ENCODE data around the gene CHRNG.

The CHRNG gene

GRCh38 chr2:232539298-232540231, at the start of gene CHRNG:
CHRNG (plus strand) TSS chr2:232539692; CDS start chr2:232539748, 56 bp downstream.
- no peak for DNase-seq

- DNase-seq, result no peak
Observed at GRCh38 chr2:232490221-232491138, 49.0 kb upstream of the CHRNG start.

GRCh38 chr2:232491139-232491780, 48.2 kb upstream of the CHRNG start:
- no peak for DNase-seq

GRCh38 chr2:232492236-232492848, 47.1 kb upstream of the CHRNG start:
- DNase-seq, result no peak

GRCh38 chr2:232492963-232493700, 46.4 kb upstream of the CHRNG start:
- no peak for DNase-seq

GRCh38 chr2:232493701-232494474, 45.6 kb upstream of the CHRNG start:
- DNase-seq, result no peak

GRCh38 chr2:232494542-232494941, 45.0 kb upstream of the CHRNG start:
- no peak for DNase-seq

GRCh38 chr2:232495292-232495691, 44.2 kb upstream of the CHRNG start:
- no peak for DNase-seq

- DNase-seq, result no peak
Observed at GRCh38 chr2:232496501-232497270, 42.8 kb upstream of the CHRNG start.

- no peak for DNase-seq
Observed at GRCh38 chr2:232497348-232497747, 42.1 kb upstream of the CHRNG start.

- DNase-seq, result no peak
Observed at GRCh38 chr2:232498452-232498851, 41.0 kb upstream of the CHRNG start.

GRCh38 chr2:232501331-232501771, 38.1 kb upstream of the CHRNG start:
- DNase-seq, result no peak

- DNase-seq, result peak in 3 of 56 donors; percentile 3 to 16 (median 9)
Observed at GRCh38 chr2:232501794-232502390, 37.6 kb upstream of the CHRNG start.

- peak in 3 of 56 donors; percentile 28 to 72 (median 41) for DNase-seq
Observed at GRCh38 chr2:232502511-232502910, 37.0 kb upstream of the CHRNG start.

GRCh38 chr2:232502911-232503808, 36.3 kb upstream of the CHRNG start:
- peak in 29 of 56 donors; percentile 6 to 81 (median 38) for DNase-seq

GRCh38 chr2:232503809-232504323, 35.6 kb upstream of the CHRNG start:
- DNase-seq, result no peak

GRCh38 chr2:232504438-232504837, 35.1 kb upstream of the CHRNG start:
- peak in 4 of 56 donors; percentile 3 to 14 (median 11) for DNase-seq

Measured in nucleus accumbens (tissue), 56 donors.